Prostate gland (tissue), 2 donors: ENCODE results near the gene NARS2. TPM values are rescaled to one million over a fixed set of nuclear protein-coding genes. Genes with fewer than 3 reads are reported as not detected.

Experiments used
- DNase-seq: peaks from one replicate; pipeline ENCODE4 v3.0.0-alpha.2; 2019; ENCODE audit warnings: low spot score
- H3K27ac ChIP-seq, 2 donors: fragments of 200-600 bp; sonication (generic); 2 replicates each; pipeline ENCODE4 v1.5.1; 2017 to 2019
- H3K27me3 ChIP-seq: fragments of 200-600 bp; sonication (generic); replicated peaks from 2 replicates; pipeline ENCODE4 v1.5.1; 2019; ENCODE audit not compliant: insufficient read depth
- H3K36me3 ChIP-seq, 2 donors: fragments of 200-600 bp; sonication (generic); 1 replicate in 1 of 2; 2 replicates in 1 of 2; pipeline versions ENCODE4 v1.5.1 to v1.8.1; 2017 to 2019
- H3K4me1 ChIP-seq: fragments of 200-600 bp; sonication (generic); replicated peaks from 2 replicates; pipeline ENCODE4 v1.5.1; 2019
- H3K4me3 ChIP-seq, 2 donors: fragments of 200-600 bp; sonication (generic); 2 replicates each; pipeline ENCODE4 v1.5.1; 2017 to 2019
- H3K9me3 ChIP-seq: fragments of 200-600 bp; sonication (generic); 2 replicates; pipeline ENCODE4 v1.5.1; 2017
- POLR2A ChIP-seq: fragments of 450-650 bp; IDR thresholded peaks from one replicate; pipeline ENCODE4 v1.6.1; 2016; ENCODE audit warnings: antibody characterized with exemption, mild to moderate bottlenecking
- POLR2AphosphoS5 ChIP-seq: sonication (generic); formaldehyde crosslinking; IDR thresholded peaks from one replicate; pipeline ENCODE4 v1.6.1; 2017; ENCODE audit warnings: antibody characterized with exemption
- WGBS: methylation state at CpG from one replicate; pipeline ENCODE4 v1.1.5; 2018; 5-methylcytosine and 5-hydroxymethylcytosine counted together
- intact Hi-C: fragments of 100-400 bp; cut with DNase I; formaldehyde crosslinking; loops from one replicate; pipeline ENCODE4 v1.14.2; 2022
- total RNA-seq, 2 donors: library from RNA; depleted of rRNA; stranded (reverse); fragments of >200 nt; gene quantifications; one replicate each; pipeline ENCODE4 v1.1.0, GENCODE V29; 2016
- TF ChIP-seq, protein P1 (sequence below), 4 experiments: fragments of 200-600 bp in 2 of 4; fragments of 450-650 bp in 2 of 4; sonication (generic) in 2 of 4; IDR thresholded peaks; 1 replicate in 3 of 4; 2 replicates in 1 of 4; pipeline ENCODE4 v1.5.1; 2016 to 2019; ENCODE audit warnings: antibody characterized with exemption in 4 of 4, mild to moderate bottlenecking in 2 of 4, moderate library complexity in 2 of 4

Gene NARS2
- total RNA-seq, 2 donors from 2014 or later: 21.8 to 25.2 TPM

- Histone ChIP-seq H3K9me3 (no peaks in the 10 kb centered on the region), H3K27ac (no peak overlapping the region), H3K4me1 (no peaks in the 10 kb centered on the region), H3K27me3 (no peaks in the 10 kb centered on the region), H3K36me3 (no peaks in the 10 kb centered on the region), H3K4me3 (no peak overlapping the region)
- no peak for DNase-seq
- TF ChIP-seq POLR2AphosphoS5 (no peak), POLR2A (no peak)
- TF ChIP-seq, protein P1, sequence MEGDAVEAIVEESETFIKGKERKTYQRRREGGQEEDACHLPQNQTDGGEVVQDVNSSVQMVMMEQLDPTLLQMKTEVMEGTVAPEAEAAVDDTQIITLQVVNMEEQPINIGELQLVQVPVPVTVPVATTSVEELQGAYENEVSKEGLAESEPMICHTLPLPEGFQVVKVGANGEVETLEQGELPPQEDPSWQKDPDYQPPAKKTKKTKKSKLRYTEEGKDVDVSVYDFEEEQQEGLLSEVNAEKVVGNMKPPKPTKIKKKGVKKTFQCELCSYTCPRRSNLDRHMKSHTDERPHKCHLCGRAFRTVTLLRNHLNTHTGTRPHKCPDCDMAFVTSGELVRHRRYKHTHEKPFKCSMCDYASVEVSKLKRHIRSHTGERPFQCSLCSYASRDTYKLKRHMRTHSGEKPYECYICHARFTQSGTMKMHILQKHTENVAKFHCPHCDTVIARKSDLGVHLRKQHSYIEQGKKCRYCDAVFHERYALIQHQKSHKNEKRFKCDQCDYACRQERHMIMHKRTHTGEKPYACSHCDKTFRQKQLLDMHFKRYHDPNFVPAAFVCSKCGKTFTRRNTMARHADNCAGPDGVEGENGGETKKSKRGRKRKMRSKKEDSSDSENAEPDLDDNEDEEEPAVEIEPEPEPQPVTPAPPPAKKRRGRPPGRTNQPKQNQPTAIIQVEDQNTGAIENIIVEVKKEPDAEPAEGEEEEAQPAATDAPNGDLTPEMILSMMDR (IDR thresholded peaks at IDR 0.05): no peak
- intact Hi-C loops: no loop called here
These were observed 145.5 kb downstream of the NARS2 start for GRCh38 chr11:78429209-78429608.

GRCh38 chr11:78428773-78429172 lies 145.9 kb downstream of the NARS2 start:
- Histone ChIP-seq H3K27ac (no peak overlapping the region), H3K4me1 (no peaks in the 10 kb centered on the region), H3K4me3 (no peak overlapping the region), H3K27me3 (no peaks in the 10 kb centered on the region), H3K9me3 (no peaks in the 10 kb centered on the region), H3K36me3 (no peaks in the 10 kb centered on the region)
- intact Hi-C loops: no loop called here
- TF ChIP-seq POLR2A (no peak), POLR2AphosphoS5 (no peak)
- TF ChIP-seq, protein P1 (IDR thresholded peaks at IDR 0.05): no peak
- WGBS: 71% methylated on average over 3 of the region's 3 CpGs
- no peak for DNase-seq

- Histone ChIP-seq H3K9me3 (no peaks in the 10 kb centered on the region), H3K4me1 (no peaks in the 10 kb centered on the region), H3K36me3 (no peaks in the 10 kb centered on the region), H3K27ac (no peak overlapping the region), H3K27me3 (no peaks in the 10 kb centered on the region), H3K4me3 (no peak overlapping the region)
- no peak for DNase-seq
- no peak for TF ChIP-seq POLR2AphosphoS5
- no peak for TF ChIP-seq POLR2A
- TF ChIP-seq, protein P1 (IDR thresholded peaks at IDR 0.05): no peak
- intact Hi-C loops: no loop called here
These were observed 146.4 kb downstream of the NARS2 start for GRCh38 chr11:78428266-78428636.

DNA sequence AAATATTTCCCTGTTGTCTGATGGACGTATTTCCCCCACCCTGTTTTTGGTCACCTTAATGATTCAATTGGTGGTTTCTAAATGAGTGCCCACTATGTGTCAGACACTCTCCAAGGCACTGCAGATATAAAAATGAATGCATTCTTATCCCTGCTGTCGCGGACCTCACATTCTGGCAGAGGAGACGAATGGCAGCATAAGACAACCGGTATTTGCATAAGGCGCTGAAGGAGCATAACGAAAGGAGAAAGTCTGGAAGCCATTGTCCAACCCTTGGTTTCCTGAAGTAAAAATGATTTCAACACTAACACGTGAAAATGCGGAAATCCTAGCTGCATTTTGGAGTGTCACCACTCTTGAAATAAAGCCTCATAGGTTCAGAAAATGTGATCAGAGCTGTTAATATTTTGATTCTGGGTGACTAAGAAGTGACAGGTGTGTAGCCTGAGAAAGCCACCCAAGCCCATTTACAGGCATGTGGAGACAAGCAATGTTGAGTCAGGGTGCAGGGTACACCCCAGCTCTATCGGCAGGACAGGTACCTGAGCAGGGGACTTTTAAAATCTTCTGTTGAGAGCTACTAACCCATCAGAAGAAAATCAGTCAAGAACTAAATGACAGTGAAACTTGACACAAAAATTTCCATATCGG lies 146.9 kb downstream of the NARS2 start:
- Histone ChIP-seq H3K4me3 (no peak overlapping the region), H3K4me1 (no peaks in the 10 kb centered on the region), H3K27me3 (no peaks in the 10 kb centered on the region), H3K36me3 (no peaks in the 10 kb centered on the region), H3K9me3 (no peaks in the 10 kb centered on the region), H3K27ac (no peak overlapping the region)
- TF ChIP-seq POLR2AphosphoS5: no peak
- no peak for TF ChIP-seq POLR2A
- TF ChIP-seq, protein P1 (IDR thresholded peaks at IDR 0.05): no peak
- DNase-seq: no peak
- intact Hi-C loops: no loop called here
- WGBS: 83% methylated on average over 11 of the region's 11 CpGs

GRCh38 chr11:78426845-78427244 lies 147.8 kb downstream of the NARS2 start:
- no peak for TF ChIP-seq POLR2A
- TF ChIP-seq, protein P1 (IDR thresholded peaks at IDR 0.05): no peak
- no peak for TF ChIP-seq POLR2AphosphoS5
- no peaks in the 10 kb centered on the region for H3K27me3 ChIP-seq
- H3K4me1 ChIP-seq: no peaks in the 10 kb centered on the region
- H3K36me3 ChIP-seq: no peaks in the 10 kb centered on the region
- intact Hi-C loops: no loop called here
- H3K4me3 ChIP-seq: no peak overlapping the region
- H3K27ac ChIP-seq: no peak overlapping the region
- DNase-seq: no peak
- 87% methylated on average over 1 of the region's 1 CpG for WGBS
- H3K9me3 ChIP-seq: no peaks in the 10 kb centered on the region
